HG03442 (cell line): ENCODE measurements around the gene ARHGEF1.
"Not testable (repeated sequence)": the region's sequence is repeated elsewhere in the genome, so short reads cannot be mapped to it uniquely, and the experiment has no call there.

Experiments used
- ATAC-seq: cut with Tn5 transposase; IDR thresholded peaks from one replicate; pipeline ENCODE4 v1.9.1; 2021; ENCODE audit warnings: mild to moderate bottlenecking, moderate library complexity; ENCODE audit not compliant: unreplicated experiment

ARHGEF1 gene

DNA sequence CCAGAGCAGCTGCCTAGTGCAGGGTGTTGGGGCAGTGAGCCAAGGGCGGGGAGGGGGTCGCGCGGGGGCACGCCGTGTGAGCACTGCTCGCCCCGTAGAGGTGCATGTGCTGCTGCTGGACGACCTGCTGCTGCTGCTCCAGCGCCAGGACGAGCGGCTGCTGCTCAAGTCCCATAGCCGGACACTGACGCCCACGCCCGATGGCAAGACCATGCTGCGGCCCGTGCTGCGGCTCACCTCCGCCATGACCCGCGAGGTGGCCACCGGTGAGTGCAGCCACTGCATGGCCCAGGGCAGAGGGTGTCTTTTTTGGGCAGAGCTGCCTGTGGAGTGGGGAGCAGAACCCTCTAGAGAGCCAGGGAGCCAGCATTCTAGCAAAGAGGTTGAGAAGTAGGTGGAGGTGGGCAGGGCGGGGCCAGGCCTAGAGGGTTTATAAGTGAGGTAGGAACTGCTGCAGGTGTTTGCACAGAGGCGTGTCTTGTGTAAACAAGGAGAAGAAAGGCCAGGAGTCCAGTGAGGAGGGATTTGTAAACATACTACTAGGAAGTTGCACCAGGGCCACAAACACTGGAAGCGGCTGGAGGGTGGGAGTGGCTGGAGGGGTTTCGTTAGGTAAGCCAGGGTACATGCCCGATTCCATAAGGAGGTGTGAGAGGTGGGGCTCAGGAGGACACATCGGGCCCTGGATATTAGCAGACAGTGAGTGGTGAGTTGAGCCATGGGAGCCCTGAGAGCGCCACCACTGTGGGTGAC lies 21.3 kb downstream of the ARHGEF1 start:
- no peak for ATAC-seq

DNA sequence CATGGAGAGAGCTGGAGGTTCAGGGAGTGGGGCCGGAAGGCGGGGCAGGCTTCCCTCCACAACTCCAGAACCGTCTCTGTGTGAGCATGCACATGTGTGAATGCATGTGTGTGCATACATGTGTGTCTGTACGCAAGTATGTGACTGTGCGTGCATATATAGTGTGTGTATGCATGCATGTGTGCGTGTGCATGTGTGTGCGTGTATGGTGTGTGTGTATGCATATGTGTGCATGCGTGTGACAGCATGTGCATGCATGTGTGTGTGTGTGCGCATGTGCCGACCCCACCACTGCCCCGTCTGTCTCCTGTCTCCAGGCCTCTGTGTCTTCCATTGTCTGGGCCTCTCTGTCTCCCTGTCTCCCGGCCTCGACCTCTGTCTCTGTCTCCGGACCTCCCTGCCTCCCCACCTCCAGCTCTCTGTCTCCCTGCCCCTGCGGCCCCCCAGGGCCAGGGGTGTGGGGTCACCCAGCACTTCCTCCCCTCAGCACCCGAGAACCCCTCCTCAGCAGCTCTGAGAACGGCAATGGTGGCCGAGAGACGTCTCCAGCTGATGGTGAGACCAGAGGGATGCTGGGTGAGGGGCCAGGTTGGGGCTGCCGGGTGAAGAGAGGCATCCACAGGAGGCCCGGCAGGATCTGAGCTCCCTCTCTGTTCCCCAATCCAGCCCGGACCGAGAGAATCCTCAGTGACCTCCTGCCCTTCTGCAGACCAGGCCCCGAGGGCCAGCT lies 22.5 kb downstream of the ARHGEF1 start:
- no peak for ATAC-seq

DNA sequence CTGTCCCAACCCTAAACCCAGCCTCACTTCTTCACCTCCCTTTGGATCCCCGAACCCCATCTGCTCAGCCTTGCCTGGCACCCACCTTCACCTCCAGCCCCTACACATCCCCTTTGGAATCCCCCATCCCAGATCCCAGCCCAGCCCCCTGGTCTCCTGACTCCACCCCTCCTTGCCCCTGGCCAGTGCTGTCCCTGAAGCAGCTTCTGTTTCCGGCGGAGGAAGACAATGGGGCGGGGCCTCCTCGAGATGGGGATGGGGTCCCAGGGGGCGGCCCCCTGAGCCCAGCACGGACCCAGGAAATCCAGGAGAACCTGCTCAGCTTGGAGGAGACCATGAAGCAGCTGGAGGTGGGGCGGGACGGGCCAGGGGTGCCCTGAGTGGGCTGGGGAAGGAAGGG lies 23.3 kb downstream of the ARHGEF1 start:
- no peak for ATAC-seq

DNA sequence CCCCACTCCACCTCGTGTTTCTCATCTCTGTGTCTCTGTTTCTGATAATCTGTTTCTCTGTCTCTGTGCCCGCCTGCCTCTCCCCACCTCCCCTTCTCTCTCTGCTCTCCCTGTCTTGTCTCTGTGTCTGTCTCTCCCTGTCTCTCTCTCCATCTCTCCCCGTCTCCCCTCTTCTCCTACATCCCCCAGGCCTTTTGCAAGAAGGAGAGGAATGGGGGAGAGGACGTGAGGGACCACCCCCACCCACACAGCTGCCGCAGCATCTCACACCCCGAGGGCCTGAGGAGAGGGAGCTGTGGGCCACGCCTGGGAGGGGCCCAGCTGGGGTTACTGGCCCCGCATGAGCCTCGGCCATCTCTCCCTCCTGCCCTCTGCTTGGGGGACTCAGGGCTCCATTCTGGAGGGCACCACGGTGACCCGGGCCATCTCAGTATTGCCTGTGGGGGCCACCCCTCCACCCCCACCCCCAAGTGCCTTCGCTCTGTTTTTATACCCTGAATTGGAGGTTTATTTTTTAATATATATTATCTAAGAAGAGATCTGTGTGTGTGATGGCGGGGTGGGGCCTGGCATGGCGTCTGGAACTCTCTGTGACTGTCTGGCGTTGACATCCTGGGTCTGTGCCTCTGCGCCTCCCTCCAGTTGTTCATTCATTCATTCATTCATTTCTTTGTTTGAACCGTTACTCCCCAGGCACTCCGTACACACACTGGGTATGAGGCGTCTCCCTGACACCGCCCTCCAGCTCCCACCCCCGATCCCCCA lies 24.1 kb downstream of the ARHGEF1 start:
- ATAC-seq = no peak

DNA sequence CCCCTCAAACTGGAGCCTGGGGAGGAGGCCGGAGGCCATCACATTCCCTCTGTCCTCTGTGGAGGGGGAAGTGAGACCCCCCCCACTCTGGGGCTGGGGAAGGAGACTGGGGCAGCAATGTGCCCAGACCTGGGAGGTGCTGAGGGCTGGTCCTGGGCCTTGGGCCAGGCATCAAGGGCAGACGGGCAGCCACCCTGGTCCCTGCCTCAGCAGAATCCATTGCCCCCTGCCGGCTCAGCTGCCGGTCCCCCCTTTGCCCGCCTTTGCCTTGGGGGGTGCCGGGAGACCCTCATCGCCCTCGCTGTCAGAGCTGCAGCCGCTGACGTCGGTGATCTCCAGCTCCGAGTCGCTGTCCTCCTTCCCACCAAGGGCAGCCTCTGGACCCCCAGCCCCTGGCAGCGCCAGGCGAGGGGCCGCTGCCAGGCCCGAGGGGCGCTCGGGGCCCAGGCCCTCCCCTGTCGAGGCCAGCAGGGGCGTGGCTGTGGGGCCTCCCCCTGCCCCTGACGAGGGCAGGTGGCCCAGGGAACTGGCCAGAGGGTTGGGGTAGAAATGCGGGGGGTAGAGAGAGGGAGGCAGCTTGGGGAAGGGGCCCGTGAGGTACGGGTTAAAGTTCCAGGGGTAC lies 25.1 kb downstream of the ARHGEF1 start:
- ATAC-seq = no peak

DNA sequence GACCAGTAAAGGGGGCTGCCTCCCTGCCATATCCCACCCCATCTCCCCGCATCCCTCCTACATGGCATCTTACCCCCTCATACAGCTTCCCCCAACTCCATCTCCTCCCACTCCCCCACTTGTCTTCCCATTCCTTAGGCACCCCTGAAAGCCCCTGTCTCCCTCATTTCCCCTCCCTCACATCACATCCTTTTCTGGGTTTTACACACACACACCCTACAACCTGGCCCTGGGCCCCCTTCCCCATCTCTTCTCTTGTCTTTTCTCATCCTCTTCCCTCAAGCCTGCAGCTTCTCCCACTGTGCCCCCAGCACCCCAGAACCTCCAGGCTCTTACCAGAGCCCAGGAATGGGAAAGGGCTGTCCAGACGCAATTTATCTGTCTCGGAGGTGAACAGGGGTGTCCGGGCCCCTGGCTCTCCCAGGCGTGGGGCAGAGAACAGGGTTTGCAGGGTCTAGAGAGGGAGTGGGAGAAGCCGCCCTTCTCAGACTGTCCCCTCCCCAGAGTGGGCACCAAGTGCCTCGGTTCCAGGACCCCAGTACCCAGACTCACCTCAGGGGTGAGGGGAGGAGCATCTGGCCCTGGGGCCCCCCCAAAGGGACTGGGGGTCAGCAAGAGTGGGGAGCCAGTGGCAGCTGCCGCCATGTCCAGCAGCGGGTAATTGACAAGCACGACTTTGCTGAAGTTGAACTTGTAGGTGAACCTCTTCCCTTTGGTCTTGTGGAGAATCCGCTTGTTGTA lies 25.9 kb downstream of the ARHGEF1 start:
- no peak for ATAC-seq

DNA sequence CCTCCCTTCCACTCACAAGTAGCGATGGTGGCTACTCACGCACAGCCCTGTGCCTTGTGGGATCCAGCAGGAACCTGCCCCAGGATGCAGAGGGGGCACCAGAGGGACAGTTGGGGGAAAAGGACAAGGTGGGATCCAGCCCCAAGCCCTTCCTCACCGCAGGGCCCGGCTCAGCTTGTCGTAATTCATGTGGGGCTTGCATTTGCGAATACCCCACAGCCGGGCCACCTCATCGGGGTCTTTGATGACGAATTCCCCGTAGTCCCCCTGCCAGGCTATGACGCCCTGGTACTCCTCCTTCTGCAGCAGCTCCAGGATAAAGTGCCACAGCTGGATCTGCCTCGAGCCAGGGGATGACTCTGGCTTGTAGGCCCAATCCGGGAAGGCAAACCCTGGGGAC lies 26.7 kb downstream of the ARHGEF1 start:
- no peak for ATAC-seq

DNA sequence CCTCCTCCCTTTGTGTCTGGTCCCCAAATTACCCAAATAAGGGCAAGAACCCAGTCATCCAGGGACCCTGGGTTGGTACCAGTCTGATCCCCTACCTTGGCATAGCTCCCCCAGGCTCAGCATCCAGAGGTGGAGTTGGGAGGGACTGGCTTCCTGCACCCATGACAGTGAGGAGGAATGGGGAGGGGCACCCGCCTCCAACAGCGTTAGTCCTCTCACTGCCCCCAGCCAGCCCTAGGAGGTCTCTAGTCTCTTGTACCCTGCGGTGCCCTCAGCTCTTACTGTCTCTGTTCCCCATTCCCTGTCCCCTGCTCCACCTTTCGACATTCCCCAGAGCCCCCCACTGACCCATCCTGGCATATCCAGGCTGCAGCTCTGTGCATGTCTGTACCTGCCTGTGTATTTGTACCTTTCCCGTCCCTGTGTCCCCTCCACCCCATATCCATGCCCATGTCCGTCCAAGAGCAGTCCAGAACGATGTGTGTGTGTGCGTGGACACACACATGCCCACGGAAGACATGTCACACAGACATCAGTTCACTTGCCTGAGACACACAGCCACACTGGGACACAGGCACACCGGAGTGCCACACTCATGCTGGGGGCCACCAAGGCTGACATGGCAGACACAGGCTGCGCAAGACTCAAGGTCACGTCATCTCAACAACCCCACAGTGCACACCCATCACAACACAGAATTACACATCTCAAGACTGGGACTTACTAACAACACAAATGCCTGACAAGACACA lies 27.4 kb downstream of the ARHGEF1 start:
- ATAC-seq = no peak

DNA sequence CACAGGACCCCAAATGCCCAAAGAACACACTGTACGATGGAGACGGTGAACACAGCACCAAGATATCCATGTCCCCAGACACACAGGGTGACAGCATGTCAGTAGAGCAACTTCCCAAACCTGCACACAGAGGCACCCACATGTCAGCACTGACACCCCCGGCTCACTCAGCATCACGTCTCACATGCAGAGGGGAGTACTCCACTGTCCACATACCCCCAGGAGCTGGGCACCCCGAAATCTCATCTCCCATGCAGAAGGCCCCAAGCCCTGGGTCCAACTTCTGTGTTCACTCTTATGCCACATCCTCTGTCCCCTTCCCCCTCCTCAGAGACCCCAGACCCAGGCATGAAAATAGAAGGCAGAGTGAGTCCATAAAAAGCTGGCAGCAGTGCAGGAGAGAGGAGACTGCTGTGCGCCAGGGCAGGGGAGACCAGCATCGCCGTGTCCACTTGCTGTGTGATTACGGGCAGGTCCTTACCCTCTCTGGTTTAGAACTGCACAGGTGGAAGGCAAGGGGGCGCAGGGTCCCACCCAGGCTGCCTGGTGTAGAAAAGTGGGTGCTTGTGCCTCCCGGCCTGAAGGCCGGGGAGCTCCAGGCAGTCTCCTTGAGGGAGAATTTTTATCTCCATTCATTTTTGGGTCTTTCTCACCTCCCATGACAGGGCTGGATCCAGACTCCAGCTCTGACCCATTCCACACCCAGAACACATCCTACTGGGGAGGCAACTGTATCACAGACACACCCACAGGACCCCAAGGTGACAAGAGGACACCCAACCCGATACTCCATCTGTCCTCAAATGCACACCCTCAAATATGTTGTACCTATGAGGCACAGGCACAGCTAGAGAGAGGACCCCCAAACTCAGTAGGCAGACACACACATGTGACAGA lies 28.3 kb downstream of the ARHGEF1 start:
- no peak for ATAC-seq

DNA sequence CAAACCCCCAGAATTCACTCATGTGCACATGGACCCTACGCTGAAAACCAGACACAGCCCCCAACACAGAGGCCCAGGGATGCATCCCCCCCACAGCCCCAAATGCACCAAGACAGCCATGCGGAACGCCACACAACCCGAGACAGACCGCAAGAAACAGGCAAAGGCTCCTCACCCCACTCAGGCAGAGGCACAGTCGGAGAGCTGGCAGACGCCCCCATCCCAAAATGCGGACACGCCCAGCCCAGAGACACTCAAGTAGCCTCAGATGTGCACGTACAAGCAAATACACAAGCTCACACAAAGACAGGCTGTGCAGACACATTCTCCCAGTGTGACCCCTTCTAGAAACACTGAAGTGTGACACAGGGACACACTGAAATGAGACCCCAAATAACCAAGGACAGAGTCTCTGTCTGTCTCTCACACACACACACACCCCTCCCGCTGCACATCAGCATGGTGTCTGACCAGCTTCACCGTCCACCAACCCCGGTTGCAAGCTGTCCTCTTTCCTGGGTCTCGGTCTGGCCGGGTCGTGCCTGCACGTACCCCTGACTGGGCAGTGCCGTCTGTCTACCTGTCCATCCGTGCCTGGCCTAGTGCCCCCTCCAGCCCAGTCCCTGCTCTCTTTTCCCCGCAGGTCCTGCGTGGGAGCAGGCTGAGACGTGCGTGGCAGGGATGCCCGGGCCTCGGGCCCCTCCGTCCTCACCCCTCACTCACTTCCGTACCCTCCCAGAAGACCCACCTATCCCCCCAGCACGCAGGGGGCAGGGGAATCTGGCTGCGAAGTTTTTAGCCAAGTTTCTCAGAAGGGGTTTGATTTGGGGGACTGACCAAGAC lies 29.1 kb downstream of the ARHGEF1 start:
- no peak for ATAC-seq

DNA sequence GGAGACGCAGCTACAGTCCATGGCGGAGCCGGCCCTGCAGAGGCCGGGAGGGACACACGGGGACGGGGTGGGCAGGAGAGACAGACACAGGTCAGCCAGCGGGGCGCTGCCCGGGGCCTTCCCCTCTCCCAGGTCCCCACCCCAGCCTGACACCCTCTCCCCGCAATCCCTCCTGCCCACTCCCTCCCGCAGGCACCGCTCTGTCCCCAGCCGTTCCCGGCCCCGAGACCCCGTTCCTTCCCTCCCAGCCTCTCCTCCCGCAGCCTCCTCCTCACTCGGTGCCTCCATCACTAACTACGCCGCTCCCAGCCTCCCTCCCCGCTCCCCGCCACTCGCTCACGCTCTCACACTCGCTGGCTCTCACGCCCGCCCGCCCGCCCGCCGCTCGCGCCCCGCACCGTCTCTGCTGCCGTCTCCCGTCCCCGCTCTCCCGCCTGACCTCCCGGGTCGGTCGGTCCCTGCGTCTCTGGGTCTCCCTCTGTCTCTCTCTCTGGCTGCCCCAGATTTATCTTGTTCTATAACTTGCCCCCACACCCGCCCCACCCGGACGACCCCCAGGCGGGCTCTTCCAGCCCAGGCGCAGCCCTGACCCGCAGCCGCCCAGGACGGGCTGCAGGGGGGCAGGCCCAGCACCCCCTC lies 30.0 kb downstream of the ARHGEF1 start:
- no peak for ATAC-seq

DNA sequence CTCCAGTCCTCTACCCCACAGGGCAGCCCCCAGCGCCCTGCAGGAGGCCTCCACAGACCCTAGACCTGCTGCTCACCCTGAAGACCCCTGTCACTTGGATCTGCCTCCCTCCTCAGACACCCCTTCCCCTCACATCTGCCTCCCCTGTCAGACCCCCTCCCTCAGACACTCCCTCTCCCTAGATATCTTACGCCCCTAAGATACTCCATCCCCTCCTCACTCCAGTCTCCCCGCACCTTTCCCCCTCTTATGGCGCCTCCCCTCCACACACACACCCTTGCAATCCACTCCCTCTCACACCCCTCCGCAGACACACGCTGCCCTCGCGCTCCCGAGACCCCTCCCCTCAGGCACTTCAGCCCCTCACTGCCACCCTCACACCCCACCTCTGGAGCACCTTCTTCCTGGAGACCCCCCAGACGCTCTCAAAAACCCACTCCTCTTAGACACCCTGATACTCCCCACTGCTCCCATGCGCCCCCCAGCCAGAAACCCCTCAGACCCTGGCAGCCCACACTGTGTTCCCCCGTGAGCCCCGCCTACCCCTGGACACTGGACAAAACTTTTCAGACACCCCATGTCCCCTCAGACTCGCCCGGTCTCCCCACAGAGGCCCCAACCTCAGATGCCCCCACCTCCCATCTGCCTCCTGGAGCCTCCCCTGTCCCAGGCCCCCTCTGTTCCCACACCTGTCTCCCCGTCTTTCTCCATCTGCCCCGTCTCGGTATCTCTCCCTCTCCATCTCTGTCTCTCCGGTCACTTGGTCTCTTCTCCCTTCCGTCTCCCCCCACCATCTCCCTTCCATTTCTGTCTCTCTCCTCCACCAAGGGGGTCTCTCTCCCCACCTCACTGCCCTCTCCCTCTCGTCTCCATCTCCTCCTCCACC lies 30.8 kb downstream of the ARHGEF1 start:
- no peak for ATAC-seq

DNA sequence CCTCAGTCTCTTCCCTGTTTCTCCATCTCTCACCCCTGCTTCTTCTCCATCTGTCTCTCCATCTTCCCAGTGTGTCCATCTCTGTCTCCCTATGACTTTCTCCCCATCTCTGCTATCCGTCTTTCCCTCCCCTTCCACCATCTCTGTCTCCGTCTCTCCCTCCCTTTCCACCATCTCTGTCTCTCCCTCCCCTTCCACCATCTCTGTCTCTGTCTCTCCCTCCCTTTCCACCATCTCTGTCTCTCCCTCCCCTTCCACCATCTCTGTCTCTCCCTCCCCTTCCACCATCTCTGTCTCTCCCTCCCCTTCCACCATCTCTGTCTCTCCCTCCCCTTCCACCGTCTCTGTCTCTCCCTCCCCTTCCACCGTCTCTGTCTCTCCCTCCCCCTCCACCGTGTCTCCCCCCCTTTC lies 31.4 kb downstream of the ARHGEF1 start:
- not testable (repeated sequence) for ATAC-seq

DNA sequence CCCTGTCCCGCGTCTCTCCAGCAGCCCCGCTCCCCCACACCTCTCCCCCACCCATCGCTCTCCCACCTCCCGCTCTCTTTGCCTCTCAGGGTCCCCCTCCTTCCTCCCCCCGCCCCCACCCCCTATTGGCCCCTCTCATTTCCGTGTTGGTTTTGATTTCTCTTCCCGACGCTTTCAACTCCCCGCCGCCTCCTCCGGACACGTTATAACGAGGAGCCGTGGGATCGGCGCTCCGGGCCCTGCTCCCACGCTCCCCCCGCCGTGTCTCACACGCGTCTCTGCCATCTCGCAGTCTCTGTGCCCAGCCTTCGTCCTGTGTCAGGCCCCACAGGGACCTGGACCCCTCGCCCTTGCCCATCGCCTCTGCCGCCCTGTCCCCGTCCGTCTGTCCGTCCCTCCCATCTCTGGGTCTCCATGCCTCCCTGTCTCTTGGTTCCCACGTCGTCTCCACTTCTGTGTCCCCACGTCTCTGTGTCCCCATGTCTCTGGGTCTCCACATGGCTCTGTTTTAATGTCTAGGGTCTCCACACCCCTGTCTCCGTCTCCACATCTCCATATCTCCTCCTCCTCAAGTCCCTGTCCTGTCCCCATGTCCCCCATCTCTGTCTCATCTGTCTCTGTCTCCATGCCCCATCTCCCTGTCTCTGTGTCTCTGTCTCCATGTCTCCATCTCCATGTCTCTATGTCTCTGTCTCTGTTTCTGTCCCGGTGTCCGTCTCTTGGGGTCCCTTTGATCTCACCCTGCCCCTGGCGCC lies 32.2 kb downstream of the ARHGEF1 start:
- no peak for ATAC-seq

DNA sequence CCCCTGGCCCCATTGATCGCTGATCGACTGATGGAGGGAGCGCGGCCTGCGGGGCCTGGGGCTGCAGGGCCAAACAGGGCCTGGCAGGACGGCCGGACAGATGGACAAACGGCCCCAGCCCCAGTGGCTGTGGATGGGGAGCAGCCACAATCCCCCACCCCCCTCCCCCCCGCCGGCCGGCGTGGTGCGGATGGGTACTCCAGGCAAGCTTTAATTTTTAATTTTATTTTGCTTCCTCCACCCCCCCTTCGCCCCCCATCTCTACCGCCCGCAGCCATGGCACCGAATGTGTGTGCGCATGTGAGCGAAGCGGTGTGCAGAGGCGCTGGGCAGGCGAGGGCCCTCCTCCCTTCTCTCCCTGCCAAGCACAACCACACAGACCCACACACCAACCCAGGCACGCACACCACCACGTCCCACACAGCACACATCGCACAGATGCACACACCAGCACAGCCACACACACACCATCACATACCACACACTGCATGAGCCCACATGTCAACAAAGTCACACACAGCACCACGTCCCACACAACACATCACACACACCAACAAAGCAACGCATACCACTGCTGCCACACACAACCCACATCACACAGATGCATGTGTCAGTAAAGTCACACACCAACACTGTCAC lies 32.9 kb downstream of the ARHGEF1 start:
- no peak for ATAC-seq
